NB4 (cell line): ENCODE measurements around the gene NSUN4.

Experiments used
- CTCF ChIP-seq: IDR thresholded peaks from one replicate; pipeline ENCODE4 v1.5.1; 2012; ENCODE audit warnings: low read depth, low read length
- MYC ChIP-seq: IDR thresholded peaks from 2 replicates; pipeline ENCODE4 v1.6.1; 2011; ENCODE audit warnings: low read depth, low read length
- POLR2A ChIP-seq: IDR thresholded peaks from 2 replicates; pipeline ENCODE4 v1.6.1; 2011; ENCODE audit warnings: mild to moderate bottlenecking; ENCODE audit not compliant: insufficient read length; ENCODE audit errors: extremely low read depth

DNA sequence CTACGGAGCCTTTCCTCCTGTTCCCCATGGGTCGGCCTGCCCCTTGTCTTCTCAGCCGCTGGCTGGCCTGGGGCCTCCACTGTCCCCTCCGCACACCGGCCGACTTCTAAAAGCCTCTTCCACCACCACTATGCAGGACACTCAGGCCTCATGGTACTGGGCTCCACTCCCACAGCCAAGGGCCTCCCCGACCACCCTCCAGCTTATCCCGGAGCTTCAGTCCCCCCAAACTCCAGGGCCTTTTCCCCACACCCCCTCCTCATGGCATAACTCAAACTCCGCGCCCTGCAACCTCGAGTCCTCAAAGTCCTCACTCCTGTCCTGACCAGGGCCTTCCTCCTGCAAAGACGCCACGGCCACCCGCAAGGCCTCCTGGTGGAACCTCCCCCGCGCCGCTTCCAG, 39.2 kb upstream of the NSUN4 start:
- TF ChIP-seq CTCF, result no peak
- TF ChIP-seq POLR2A, result no peak
- TF ChIP-seq MYC, result peak; percentile 54; the same call in 1 of the 2 replicates
